NB4 (cell line): ENCODE results near the gene ST6GALNAC1.
"Not testable (repeated sequence)": the region's sequence is repeated elsewhere in the genome, so short reads cannot be mapped to it uniquely, and the experiment has no call there.

ENCODE experiments used
- CTCF ChIP-seq: IDR thresholded peaks from one replicate; pipeline ENCODE4 v1.5.1; 2012; ENCODE audit warnings: low read depth, low read length
- MYC ChIP-seq: IDR thresholded peaks from 2 replicates; pipeline ENCODE4 v1.6.1; 2011; ENCODE audit warnings: low read depth, low read length
- POLR2A ChIP-seq: IDR thresholded peaks from 2 replicates; pipeline ENCODE4 v1.6.1; 2011; ENCODE audit warnings: mild to moderate bottlenecking; ENCODE audit not compliant: insufficient read length; ENCODE audit errors: extremely low read depth

GRCh38 chr17:76611080-76611749 lies 32.3 kb downstream of the ST6GALNAC1 start:
- not testable (repeated sequence) for TF ChIP-seq POLR2A, CTCF, MYC
